ENCODE measurements around the gene AGBL4. TPM values are rescaled to one million over a fixed set of nuclear protein-coding genes. Genes with fewer than 3 reads are reported as not detected.

Gene AGBL4
- polyA plus RNA-seq, 1 donor (not counting 4 experiments of a cell fraction or from before 2014, with no cell fraction given) = not detected

- H3K9me1 ChIP-seq (ENCODE audit: control insufficient read depth, extremely low read depth, insufficient read depth, low read length) = no peaks in the 10 kb centered on the region
- H3K27me3 ChIP-seq (ENCODE audit: control insufficient read depth, extremely low read depth, insufficient read depth, low read length) = no peaks in the 10 kb centered on the region
Measured at GRCh38 chr1:48829446-48829845, 1194.3 kb downstream of the AGBL4 start.

GRCh38 chr1:48823168-48823567 is 1200.6 kb downstream of the AGBL4 start:
- dilution Hi-C loops (cut with MboI; ENCODE audit: extremely low pct_ligation_motif_present, low sequenced_read_pairs) = no loop called here

More at GRCh38 chr1:48829446-48829845, 1194.3 kb downstream of the AGBL4 start:
- H3K79me2 ChIP-seq (ENCODE audit: control insufficient read depth, insufficient read depth, low read length) = no peaks in the 10 kb centered on the region
- H4K20me1 ChIP-seq (ENCODE audit: control insufficient read depth, extremely low read depth, insufficient read depth, low read length) = no peaks in the 10 kb centered on the region
- no peaks in the 10 kb centered on the region for H3K36me3 ChIP-seq (ENCODE audit: control insufficient read depth in 2 of 2, extremely low read depth in 1 of 2, insufficient read depth in 2 of 2, low read length in 2 of 2)
- TF ChIP-seq CTCF (optimal IDR thresholded peaks at IDR 0.05 in 1 of 3, IDR thresholded peaks at IDR 0.05 in 1 of 3, conservative IDR thresholded peaks at IDR 0.05 in 1 of 3; ENCODE audit: extremely low read depth in 1 of 3, insufficient read depth in 2 of 3, low read length in 3 of 3) = no peak
- no peak for TF ChIP-seq EZH2 (IDR thresholded peaks at IDR 0.05; ENCODE audit: low read length)
- no peak overlapping the region for H3K9ac ChIP-seq (ENCODE audit: control insufficient read depth, extremely low read depth, insufficient read depth, low read length)
- FAIRE-seq (no peak), DNase-seq (ENCODE audit: low read depth, low spot score) (no peak)
- H3K4me1 ChIP-seq (ENCODE audit: control insufficient read depth, extremely low read depth, insufficient read depth, low read length) = no peaks in the 10 kb centered on the region
- dilution Hi-C loops (cut with MboI; ENCODE audit: extremely low pct_ligation_motif_present, low sequenced_read_pairs) = no loop called here
- H3K27ac ChIP-seq (ENCODE audit: control insufficient read depth, insufficient read depth, low read length) = no peak overlapping the region
- H3K4me3 ChIP-seq (ENCODE audit: control insufficient read depth in 2 of 3, extremely low read depth in 1 of 3, insufficient read depth in 2 of 3, low read depth in 1 of 3, low read length in 3 of 3) = no peak overlapping the region
- no peak overlapping the region for H3K4me2 ChIP-seq (ENCODE audit: control insufficient read depth, extremely low read depth, insufficient read depth, low read depth, low read length)
- no peak overlapping the region for H2AFZ ChIP-seq (ENCODE audit: control insufficient read depth, low read length)
- H3K9me3 ChIP-seq (ENCODE audit: control insufficient read depth, low read depth, low read length) = no peaks in the 10 kb centered on the region

More at GRCh38 chr1:48823168-48823567, 1200.6 kb downstream of the AGBL4 start:
- Histone ChIP-seq H3K9me3 (ENCODE audit: control insufficient read depth, low read depth, low read length) (no peaks in the 10 kb centered on the region), H3K4me2 (ENCODE audit: control insufficient read depth, extremely low read depth, insufficient read depth, low read depth, low read length) (no peak overlapping the region), H2AFZ (ENCODE audit: control insufficient read depth, low read length) (no peak overlapping the region), H3K79me2 (ENCODE audit: control insufficient read depth, insufficient read depth, low read length) (no peaks in the 10 kb centered on the region), H3K36me3 (ENCODE audit: control insufficient read depth in 2 of 2, extremely low read depth in 1 of 2, insufficient read depth in 2 of 2, low read length in 2 of 2) (no peaks in the 10 kb centered on the region), H3K27me3 (ENCODE audit: control insufficient read depth, extremely low read depth, insufficient read depth, low read length) (no peaks in the 10 kb centered on the region), H3K9ac (ENCODE audit: control insufficient read depth, extremely low read depth, insufficient read depth, low read length) (no peak overlapping the region), H3K9me1 (ENCODE audit: control insufficient read depth, extremely low read depth, insufficient read depth, low read length) (no peaks in the 10 kb centered on the region), H3K4me3 (ENCODE audit: control insufficient read depth in 2 of 3, extremely low read depth in 1 of 3, insufficient read depth in 2 of 3, low read depth in 1 of 3, low read length in 3 of 3) (no peak overlapping the region), H3K27ac (ENCODE audit: control insufficient read depth, insufficient read depth, low read length) (no peak overlapping the region), H4K20me1 (ENCODE audit: control insufficient read depth, extremely low read depth, insufficient read depth, low read length) (no peaks in the 10 kb centered on the region), H3K4me1 (ENCODE audit: control insufficient read depth, extremely low read depth, insufficient read depth, low read length) (no peaks in the 10 kb centered on the region)
- FAIRE-seq (no peak), DNase-seq (ENCODE audit: low read depth, low spot score) (no peak)
- no peak for TF ChIP-seq EZH2 (IDR thresholded peaks at IDR 0.05; ENCODE audit: low read length)
- TF ChIP-seq CTCF (optimal IDR thresholded peaks at IDR 0.05 in 1 of 3, IDR thresholded peaks at IDR 0.05 in 1 of 3, conservative IDR thresholded peaks at IDR 0.05 in 1 of 3; ENCODE audit: extremely low read depth in 1 of 3, insufficient read depth in 2 of 3, low read length in 3 of 3) = no peak

Data from keratinocyte (primary cell).